ENCODE data around the gene ATOH7.

GRCh38 chr10:68239069-68239468, 7.2 kb upstream of the ATOH7 start:
- TF ChIP-seq CTCF (optimal IDR thresholded peaks at IDR 0.05 in 1 of 3, IDR thresholded peaks at IDR 0.05 in 1 of 3, conservative IDR thresholded peaks at IDR 0.05 in 1 of 3; ENCODE audit: extremely low read depth in 1 of 3, insufficient read depth in 2 of 3, low read length in 3 of 3) (no peak), EZH2 (IDR thresholded peaks at IDR 0.05; ENCODE audit: low read length) (no peak)

All from keratinocyte (primary cell).